SK-N-SH treated with all-trans-retinoic acid at 6 μM for 48 hours (cell line): ENCODE measurements around the gene PACSIN3.

Experiments used
- ARNTL ChIP-seq: fragments of 450-650 bp; formaldehyde crosslinking; IDR thresholded peaks from 2 replicates; pipeline ENCODE4 v1.5.0; 2020; ENCODE audit warnings: low read depth, mild to moderate bottlenecking, moderate library complexity, borderline replicate concordance
- BACH2 ChIP-seq: fragments of 250-450 bp; sonication (Bioruptor Pico); IDR thresholded peaks from 2 replicates; pipeline ENCODE4 v1.9.0; 2021; ENCODE audit warnings: mild to moderate bottlenecking, borderline replicate concordance
- CREB5 ChIP-seq: fragments of 250-450 bp; sonication (Bioruptor Pico); IDR thresholded peaks from 2 replicates; pipeline ENCODE4 v1.5.1; 2020; ENCODE audit warnings: low read depth, mild to moderate bottlenecking, moderate library complexity
- CSDC2 ChIP-seq: fragments of 250-450 bp; sonication (Bioruptor Pico); IDR thresholded peaks from 2 replicates; pipeline ENCODE4 v1.5.0; 2020; ENCODE audit warnings: mild to moderate bottlenecking, moderate library complexity
- ESRRG ChIP-seq: fragments of 250-450 bp; sonication (Bioruptor Pico); IDR thresholded peaks from 2 replicates; pipeline ENCODE4 v1.6.1; 2021; ENCODE audit warnings: mild to moderate bottlenecking
- PATZ1 ChIP-seq: fragments of 250-450 bp; sonication (Bioruptor Pico); IDR thresholded peaks from 2 replicates; pipeline ENCODE4 v1.8.0; 2020; ENCODE audit warnings: mild to moderate bottlenecking, moderate library complexity, borderline replicate concordance
- RARB ChIP-seq: fragments of 250-450 bp; sonication (Bioruptor Pico); IDR thresholded peaks from 2 replicates; pipeline ENCODE4 v1.8.0; 2021; ENCODE audit warnings: mild to moderate bottlenecking, moderate library complexity
- TOX ChIP-seq: fragments of 250-450 bp; sonication (Bioruptor Pico); IDR thresholded peaks from 2 replicates; pipeline ENCODE4 v1.8.0; 2021; ENCODE audit warnings: mild to moderate bottlenecking, moderate library complexity, borderline replicate concordance
- TSHZ2 ChIP-seq: fragments of 250-450 bp; sonication (Bioruptor Pico); IDR thresholded peaks from 2 replicates; pipeline ENCODE4 v1.5.0; 2020; ENCODE audit warnings: mild to moderate bottlenecking, moderate library complexity
- ZFP30 ChIP-seq: fragments of 450-650 bp; formaldehyde crosslinking; IDR thresholded peaks from 2 replicates; pipeline ENCODE4 v1.5.0; 2022; ENCODE audit warnings: mild to moderate bottlenecking, moderate library complexity
- ZNF8 ChIP-seq: fragments of 450-650 bp; formaldehyde crosslinking; IDR thresholded peaks from 2 replicates; pipeline ENCODE4 v1.5.0; 2020; ENCODE audit warnings: mild to moderate bottlenecking, moderate library complexity

GRCh38 chr11:47215366-47215910 is 29.2 kb upstream of the PACSIN3 start:
- TF ChIP-seq ESRRG (no peak), PATZ1 (CRISPR knock-in tag) (no peak), ZNF8 (CRISPR knock-in tag) (no peak), TSHZ2 (CRISPR knock-in tag) (no peak), BACH2 (no peak), CREB5 (no peak), ZFP30 (CRISPR knock-in tag) (no peak), ARNTL (CRISPR knock-in tag) (no peak), CSDC2 (no peak), RARB (CRISPR knock-in tag) (no peak), TOX (CRISPR knock-in tag) (no peak)
